SK-N-MC (cell line): Measurements from ENCODE around the gene PLPP7.

ENCODE experiments used
- EZH2 ChIP-seq: fragments of 200-600 bp; sonication (generic); IDR thresholded peaks from one replicate; pipeline ENCODE4 v1.6.1; 2017; ENCODE audit warnings: antibody characterized with exemption
- POLR2AphosphoS5 ChIP-seq: IDR thresholded peaks from 2 replicates; pipeline ENCODE4 v1.6.1; 2012; ENCODE audit warnings: mild to moderate bottlenecking, low read depth, low read length, borderline replicate concordance

- no peak for TF ChIP-seq POLR2AphosphoS5
- no peak for TF ChIP-seq EZH2
Measured at GRCh38 chr9:131320031-131320685, 30.6 kb downstream of the PLPP7 start.
